ENCODE results near the gene DCC.

DCC gene

GRCh38 chr18:53028565-53028964 is 688.6 kb downstream of the DCC start:
- no peak for TF ChIP-seq CTCF (IDR thresholded peaks at IDR 0.05; ENCODE audit: borderline replicate concordance, insufficient read depth, low read depth, low read length)

GRCh38 chr18:53033128-53033527 is 693.1 kb downstream of the DCC start:
- TF ChIP-seq CTCF (IDR thresholded peaks at IDR 0.05; ENCODE audit: borderline replicate concordance, insufficient read depth, low read depth, low read length), result no peak

More at GRCh38 chr18:53028565-53028964, 688.6 kb downstream of the DCC start:
- H3K4me3 ChIP-seq (ENCODE audit: low read depth, low read length), result no peak overlapping the region

GRCh38 chr18:53038608-53039007 is 698.6 kb downstream of the DCC start:
- no peak overlapping the region for H3K4me3 ChIP-seq (ENCODE audit: low read depth, low read length)
- no peak for TF ChIP-seq CTCF (IDR thresholded peaks at IDR 0.05; ENCODE audit: borderline replicate concordance, insufficient read depth, low read depth, low read length)

More at GRCh38 chr18:53033128-53033527, 693.1 kb downstream of the DCC start:
- no peak overlapping the region for H3K4me3 ChIP-seq (ENCODE audit: low read depth, low read length)

GRCh38 chr18:53040286-53040685 is 700.3 kb downstream of the DCC start:
- H3K4me3 ChIP-seq (ENCODE audit: low read depth, low read length), result no peak overlapping the region
- no peak for TF ChIP-seq CTCF (IDR thresholded peaks at IDR 0.05; ENCODE audit: borderline replicate concordance, insufficient read depth, low read depth, low read length)

GRCh38 chr18:53056064-53056463 is 716.1 kb downstream of the DCC start:
- TF ChIP-seq CTCF (IDR thresholded peaks at IDR 0.05; ENCODE audit: borderline replicate concordance, insufficient read depth, low read depth, low read length), result no peak
- H3K4me3 ChIP-seq (ENCODE audit: low read depth, low read length), result no peak overlapping the region

- H3K4me3 ChIP-seq (ENCODE audit: low read depth, low read length), result no peak overlapping the region
- TF ChIP-seq CTCF (IDR thresholded peaks at IDR 0.05; ENCODE audit: borderline replicate concordance, insufficient read depth, low read depth, low read length), result no peak
Measured at GRCh38 chr18:53070788-53071187, 730.8 kb downstream of the DCC start.

- TF ChIP-seq CTCF (IDR thresholded peaks at IDR 0.05; ENCODE audit: borderline replicate concordance, insufficient read depth, low read depth, low read length), result no peak
- H3K4me3 ChIP-seq (ENCODE audit: low read depth, low read length), result no peak overlapping the region
Measured at GRCh38 chr18:53080687-53081086, 740.7 kb downstream of the DCC start.
